ENCODE measurements around the gene COX4I2.
"Not testable (repeated sequence)": the region's sequence is repeated elsewhere in the genome, so short reads cannot be mapped to it uniquely, and the experiment has no call there.

COX4I2 gene

DNA sequence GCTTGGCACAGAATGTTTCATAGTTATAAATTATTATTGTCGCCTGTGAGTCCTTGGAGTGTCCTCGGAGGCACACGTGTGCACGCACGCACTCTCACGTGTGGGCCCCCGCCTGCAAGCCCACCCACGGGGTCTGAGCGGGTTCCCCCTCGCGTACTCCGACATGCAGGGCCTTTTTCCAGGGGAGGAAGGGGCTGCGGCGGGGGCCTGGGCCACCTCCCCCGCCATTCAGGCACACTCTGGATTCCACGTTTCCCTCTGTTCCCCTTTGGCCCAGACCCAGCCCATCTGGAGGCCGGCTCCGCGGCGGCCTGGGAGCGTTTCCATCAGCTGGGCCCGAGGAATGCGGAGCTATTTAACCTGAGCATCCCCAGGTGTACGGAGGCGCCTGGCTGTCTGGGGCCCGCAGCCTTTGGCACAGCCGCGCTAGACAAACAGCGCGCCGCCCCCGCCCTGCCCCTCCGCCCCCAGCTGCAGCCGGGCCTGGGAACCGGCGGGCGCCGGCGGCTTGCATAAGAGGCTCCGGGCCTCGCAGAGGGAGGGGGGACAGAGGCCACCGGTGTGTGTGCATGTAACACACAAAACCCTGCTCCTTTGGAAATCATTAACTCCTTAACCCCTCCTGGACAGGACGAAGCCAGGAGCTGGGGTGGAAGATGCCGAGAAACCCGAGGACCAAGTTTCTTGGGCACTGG is 29.3 kb upstream of the COX4I2 start:
- TF ChIP-seq, protein P1, sequence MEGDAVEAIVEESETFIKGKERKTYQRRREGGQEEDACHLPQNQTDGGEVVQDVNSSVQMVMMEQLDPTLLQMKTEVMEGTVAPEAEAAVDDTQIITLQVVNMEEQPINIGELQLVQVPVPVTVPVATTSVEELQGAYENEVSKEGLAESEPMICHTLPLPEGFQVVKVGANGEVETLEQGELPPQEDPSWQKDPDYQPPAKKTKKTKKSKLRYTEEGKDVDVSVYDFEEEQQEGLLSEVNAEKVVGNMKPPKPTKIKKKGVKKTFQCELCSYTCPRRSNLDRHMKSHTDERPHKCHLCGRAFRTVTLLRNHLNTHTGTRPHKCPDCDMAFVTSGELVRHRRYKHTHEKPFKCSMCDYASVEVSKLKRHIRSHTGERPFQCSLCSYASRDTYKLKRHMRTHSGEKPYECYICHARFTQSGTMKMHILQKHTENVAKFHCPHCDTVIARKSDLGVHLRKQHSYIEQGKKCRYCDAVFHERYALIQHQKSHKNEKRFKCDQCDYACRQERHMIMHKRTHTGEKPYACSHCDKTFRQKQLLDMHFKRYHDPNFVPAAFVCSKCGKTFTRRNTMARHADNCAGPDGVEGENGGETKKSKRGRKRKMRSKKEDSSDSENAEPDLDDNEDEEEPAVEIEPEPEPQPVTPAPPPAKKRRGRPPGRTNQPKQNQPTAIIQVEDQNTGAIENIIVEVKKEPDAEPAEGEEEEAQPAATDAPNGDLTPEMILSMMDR (IDR thresholded peaks at IDR 0.05; ENCODE audit: low read length, missing control alignments) = no peak

DNA sequence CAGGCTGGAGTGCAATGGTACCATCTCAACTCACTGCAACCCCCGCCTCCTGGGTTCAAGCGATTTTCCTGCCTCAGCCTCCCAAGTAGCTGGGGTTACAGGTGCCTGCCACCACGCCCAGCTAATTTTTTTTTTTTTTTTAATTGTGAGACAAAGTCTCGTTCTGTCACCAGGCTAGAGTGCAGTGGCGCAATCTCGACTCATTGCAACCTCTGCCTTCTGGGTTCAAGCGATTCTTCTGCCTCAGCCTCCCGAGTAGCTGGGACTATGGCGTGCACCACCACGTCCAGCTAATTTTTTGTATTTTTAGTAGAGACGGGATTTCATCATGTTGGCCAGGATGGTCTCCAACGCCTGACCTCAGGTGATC is 25.5 kb upstream of the COX4I2 start:
- H3K4me3 ChIP-seq (replicated peaks; ENCODE audit: low read depth, low read length); DNase-seq (ENCODE audit: low read depth): not testable (repeated sequence)

More for the DNA sequence above, 29.3 kb upstream of the COX4I2 start:
- DNase-seq (ENCODE audit: low read depth) = peak; percentile 85
- H3K4me3 ChIP-seq (replicated peaks; ENCODE audit: low read depth, low read length) = peak overlapping the region; percentile 97

GRCh38 chr20:31615416-31615815 is 22.3 kb upstream of the COX4I2 start:
- H3K4me3 ChIP-seq (replicated peaks; ENCODE audit: low read depth, low read length) = no peak overlapping the region
- TF ChIP-seq, protein P1 (IDR thresholded peaks at IDR 0.05; ENCODE audit: low read length, missing control alignments) = no peak
- DNase-seq (ENCODE audit: low read depth) = no peak

GRCh38 chr20:31617432-31618104 is 20.1 kb upstream of the COX4I2 start:
- TF ChIP-seq, protein P1 (IDR thresholded peaks at IDR 0.05; ENCODE audit: low read length, missing control alignments) = no peak
- DNase-seq (ENCODE audit: low read depth) = no peak
- H3K4me3 ChIP-seq (replicated peaks; ENCODE audit: low read depth, low read length) = no peak overlapping the region

DNA sequence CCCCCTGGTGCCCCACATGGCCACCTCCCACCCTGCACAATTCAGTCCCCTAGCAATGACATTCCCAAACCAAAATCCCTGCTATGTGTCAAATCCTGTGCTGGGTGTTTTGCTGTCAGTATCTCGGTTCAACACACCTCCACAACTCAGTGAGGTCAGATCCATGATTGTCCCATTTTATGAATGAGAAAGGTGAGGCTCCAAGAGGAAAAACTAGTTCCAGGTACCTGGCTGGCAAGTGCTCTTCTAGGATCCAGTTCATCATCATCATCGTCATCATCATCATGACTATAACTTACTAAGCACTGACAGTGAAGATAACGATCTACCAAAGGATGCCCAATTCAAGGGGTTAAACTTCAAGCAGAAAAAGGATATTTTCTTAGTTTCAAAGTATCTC is 17.5 kb upstream of the COX4I2 start:
- TF ChIP-seq, protein P1 (IDR thresholded peaks at IDR 0.05; ENCODE audit: low read length, missing control alignments) = no peak
- no peak overlapping the region for H3K4me3 ChIP-seq (replicated peaks; ENCODE audit: low read depth, low read length)
- DNase-seq (ENCODE audit: low read depth) = no peak

DNA sequence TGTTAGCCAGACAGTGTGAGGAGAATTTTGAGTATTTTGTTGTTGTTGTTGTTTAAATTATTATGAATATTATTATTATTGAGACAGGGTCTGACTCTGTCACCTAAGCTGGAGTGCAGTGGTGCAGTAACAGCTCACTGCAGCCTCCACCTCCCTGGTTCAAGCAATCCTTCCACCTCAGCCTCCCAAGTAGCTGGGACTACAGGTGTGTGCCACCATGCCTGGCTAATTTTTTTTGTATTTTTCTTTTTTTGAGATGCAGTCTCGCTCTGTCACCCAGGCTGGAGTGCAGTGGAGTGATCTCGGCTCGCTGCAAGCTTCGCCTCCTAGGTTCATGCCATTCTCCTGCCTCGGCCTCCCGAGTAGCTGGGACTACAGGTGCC is 14.6 kb upstream of the COX4I2 start:
- H3K4me3 ChIP-seq (replicated peaks; ENCODE audit: low read depth, low read length); DNase-seq (ENCODE audit: low read depth): not testable (repeated sequence)

DNA sequence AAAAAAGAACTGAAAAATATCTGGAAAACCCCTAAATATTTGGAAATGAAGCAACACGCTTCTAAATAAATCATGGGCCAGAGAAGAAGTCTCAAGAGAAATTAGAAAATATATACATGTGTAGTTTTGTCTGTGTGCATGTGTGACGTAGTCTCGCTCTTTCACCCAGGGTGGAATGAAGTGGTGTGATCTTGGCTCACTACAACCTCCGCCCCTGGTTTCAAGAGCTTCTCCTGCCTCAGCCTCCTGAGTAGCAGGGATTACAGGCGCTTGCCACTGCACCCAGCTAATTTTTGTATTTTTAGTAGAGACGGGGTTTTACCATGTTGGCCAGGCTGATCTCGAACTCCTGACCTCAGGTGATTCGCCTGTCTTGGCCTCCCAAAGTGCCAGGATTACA is 11.2 kb upstream of the COX4I2 start:
- not testable (repeated sequence) for H3K4me3 ChIP-seq (replicated peaks; ENCODE audit: low read depth, low read length); DNase-seq (ENCODE audit: low read depth)

DNA sequence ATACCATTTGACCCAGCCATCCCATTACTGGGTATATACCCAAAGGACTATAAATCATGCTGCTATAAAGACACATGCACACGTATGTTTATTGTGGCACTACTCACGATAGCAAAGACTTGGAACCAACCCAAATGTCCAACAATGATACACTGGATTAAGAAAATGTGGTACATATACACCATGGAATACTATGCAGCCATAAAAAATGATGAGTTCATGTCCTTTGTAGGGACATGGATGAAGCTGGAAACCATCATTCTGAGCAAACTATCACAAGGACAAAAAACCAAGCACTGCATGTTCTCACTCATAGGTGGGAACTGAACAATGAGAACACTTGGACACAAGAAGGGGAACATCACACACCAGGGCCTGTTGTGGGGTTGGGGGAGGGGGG is 9.7 kb upstream of the COX4I2 start:
- not testable (repeated sequence) for H3K4me3 ChIP-seq (replicated peaks; ENCODE audit: low read depth, low read length); DNase-seq (ENCODE audit: low read depth)

DNA sequence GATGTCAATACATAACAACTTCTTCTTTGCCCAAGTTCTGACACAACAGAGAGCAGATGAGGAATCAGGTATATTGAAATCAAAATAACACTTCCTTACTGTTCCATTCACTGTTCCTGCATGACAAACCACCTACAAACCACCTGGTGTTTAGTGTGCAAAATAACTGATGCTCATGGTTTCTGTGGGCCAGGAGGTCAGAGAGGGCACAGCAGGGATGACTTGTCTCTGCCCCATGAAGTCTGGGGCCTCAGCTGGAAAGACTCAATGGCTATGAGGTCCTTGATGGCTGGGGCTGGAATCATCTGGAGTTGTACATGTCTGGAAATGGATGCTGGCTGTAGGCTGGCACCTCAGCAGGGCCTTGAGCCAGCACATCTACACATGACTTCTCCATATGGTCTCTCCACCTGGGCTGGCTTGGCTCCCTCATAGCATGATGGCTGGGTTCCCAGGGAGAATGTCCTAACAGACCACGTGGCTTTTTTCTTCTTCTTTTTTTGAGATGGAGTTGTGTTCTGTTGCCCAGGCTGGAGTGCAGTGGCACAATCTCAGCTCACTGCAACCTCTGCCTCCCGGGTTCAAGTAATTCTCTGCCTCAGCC is 7.4 kb upstream of the COX4I2 start:
- DNase-seq (ENCODE audit: low read depth) = peak; percentile 24
- no peak overlapping the region for H3K4me3 ChIP-seq (replicated peaks; ENCODE audit: low read depth, low read length)
- TF ChIP-seq, protein P1 (IDR thresholded peaks at IDR 0.05; ENCODE audit: low read length, missing control alignments) = no peak

All from fibroblast of pulmonary artery (primary cell).